GM12872 (cell line): Measurements from ENCODE around the gene NDUFA11.

Experiments
- CTCF ChIP-seq: IDR thresholded peaks from 3 replicates; pipeline ENCODE4 v1.5.1; 2011; ENCODE audit warnings: low read depth, mild to moderate bottlenecking, low read length, moderate library complexity; ENCODE audit not compliant: insufficient read depth

The NDUFA11 gene

GRCh38 chr19:5922161-5922545, 18.6 kb upstream of the NDUFA11 start:
- no peak for TF ChIP-seq CTCF

DNA sequence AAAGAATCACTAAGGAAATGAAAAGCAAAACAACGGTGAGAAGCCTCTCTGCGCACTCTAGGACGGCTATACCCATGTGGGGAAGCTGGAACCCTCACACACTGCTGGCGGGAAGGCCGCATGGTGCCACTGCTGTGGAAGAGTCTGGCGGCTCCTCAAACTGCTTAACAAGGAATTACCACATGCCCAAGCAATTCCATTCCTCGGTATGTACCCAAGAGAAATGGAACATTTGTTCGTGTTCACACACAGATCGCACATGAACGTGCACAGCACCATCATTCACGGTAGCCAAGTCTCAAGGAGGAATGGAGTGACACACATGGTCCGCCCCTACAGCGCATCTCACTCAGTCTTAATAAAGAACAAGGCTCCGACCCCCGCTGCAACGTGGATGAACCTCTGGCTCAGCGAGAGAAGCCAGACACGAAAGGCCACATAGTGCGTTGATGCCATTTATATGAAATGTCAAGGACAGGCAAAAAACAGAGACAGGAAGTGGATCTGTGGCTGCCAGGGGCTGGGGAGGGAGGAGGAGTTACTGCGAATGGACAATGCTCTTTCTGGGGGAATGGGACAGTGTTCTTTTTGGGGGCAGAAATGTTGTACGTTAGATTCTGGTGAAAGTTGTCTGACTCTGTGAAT, 18.0 kb upstream of the NDUFA11 start:
- no peak for TF ChIP-seq CTCF

DNA sequence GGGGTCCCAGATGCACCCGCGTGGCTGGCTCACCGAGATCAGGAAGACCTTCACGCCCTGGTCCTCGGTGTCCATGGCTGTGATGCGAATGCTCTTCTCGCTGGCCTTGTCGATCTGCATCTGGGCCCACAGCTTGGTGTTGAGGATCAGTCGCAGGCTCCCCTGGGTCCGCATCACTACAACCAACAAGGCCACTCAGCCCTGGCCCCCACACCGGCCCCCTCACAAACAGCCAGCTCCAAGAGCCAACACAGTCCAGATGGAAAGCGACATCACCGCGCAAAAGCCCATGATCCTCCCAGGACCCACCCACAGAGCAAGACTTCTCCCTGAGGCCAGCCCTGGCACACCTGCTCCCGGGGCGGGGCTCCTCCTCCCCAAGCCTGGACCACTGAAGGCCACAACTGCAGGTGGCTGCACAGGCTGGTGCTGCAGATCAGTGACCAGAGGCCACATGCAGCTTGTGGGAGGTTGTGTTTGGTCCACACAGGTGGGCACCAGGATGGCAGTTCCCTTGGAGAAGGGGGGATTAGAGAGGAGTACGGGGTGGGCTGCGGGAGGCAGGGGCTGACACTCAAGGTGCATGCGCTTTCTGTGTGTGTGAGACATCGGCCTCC, 15.0 kb upstream of the NDUFA11 start:
- no peak for TF ChIP-seq CTCF

DNA sequence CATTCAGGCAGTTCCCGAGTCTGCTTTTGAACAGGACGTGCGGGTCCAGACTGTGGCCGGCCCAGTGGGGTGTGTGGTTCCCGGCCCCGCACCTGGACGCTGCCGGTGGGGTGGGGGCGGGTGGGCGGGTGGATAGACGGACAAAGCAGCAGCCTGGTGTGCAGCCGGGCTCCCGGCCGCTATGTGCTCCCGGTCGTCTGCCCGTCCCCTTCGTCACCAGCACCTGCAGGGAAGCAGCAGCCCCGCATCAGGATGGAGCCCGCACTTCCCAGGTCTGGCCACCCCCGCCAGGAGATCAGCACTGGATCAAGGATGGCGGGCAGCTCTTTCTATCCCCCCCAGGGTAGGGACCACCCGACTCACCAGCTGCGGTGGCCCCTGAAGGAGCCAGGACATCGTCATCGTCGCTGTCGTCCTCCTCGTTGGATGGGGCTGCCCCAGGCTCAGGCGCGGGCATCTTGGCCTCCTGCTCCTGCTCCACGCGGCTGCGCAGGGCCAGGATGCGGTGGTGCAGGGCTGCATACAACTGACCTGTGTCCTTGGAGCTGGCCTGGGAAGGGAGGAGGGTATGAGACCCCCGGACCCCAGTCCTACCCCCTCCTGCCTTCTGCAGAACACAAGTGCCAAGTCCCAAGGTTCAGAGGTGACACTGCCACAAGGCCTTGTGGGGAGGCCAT, 14.0 kb upstream of the NDUFA11 start:
- no peak for TF ChIP-seq CTCF

GRCh38 chr19:5916181-5916708, 12.7 kb upstream of the NDUFA11 start:
- TF ChIP-seq CTCF = no peak

GRCh38 chr19:5915782-5916165, 12.2 kb upstream of the NDUFA11 start:
- no peak for TF ChIP-seq CTCF

- no peak for TF ChIP-seq CTCF
Measured at GRCh38 chr19:5914946-5915781, 11.6 kb upstream of the NDUFA11 start.
